ENCODE results near the gene GEN1. TPM values are rescaled to one million over a fixed set of nuclear protein-coding genes. Genes with fewer than 3 reads are reported as not detected.

Gene GEN1
- polyA plus RNA-seq, 1 donor from 2014 or later = 9.4 TPM

- no peak overlapping the region for H3K4me3 ChIP-seq (ENCODE audit: low read length)
- no peak overlapping the region for H3K27ac ChIP-seq (ENCODE audit: low read length)
- H3K4me2 ChIP-seq (ENCODE audit: low read length) = no peak overlapping the region
- no peaks in the 10 kb centered on the region for H3K9me3 ChIP-seq (ENCODE audit: low read length)
- H3K27me3 ChIP-seq (ENCODE audit: insufficient read depth, low read depth, low read length) = no peaks in the 10 kb centered on the region
- no peak overlapping the region for H3K9ac ChIP-seq (ENCODE audit: low read length)
- H3K79me2 ChIP-seq (replicated peaks; ENCODE audit: insufficient read depth, low read length) = no peaks in the 10 kb centered on the region
- no peaks in the 10 kb centered on the region for H3K9me2 ChIP-seq (ENCODE audit: insufficient read depth, low read length)
- H4K20me1 ChIP-seq (ENCODE audit: insufficient read depth) = no peaks in the 10 kb centered on the region
- no peak overlapping the region for H2AFZ ChIP-seq (ENCODE audit: low read depth, low read length)
- no peak for TF ChIP-seq SMC3 (conservative IDR thresholded peaks at IDR 0.05; ENCODE audit: poor library complexity)
- no peaks in the 10 kb centered on the region for H3F3A ChIP-seq (ENCODE audit: insufficient read depth, low read length, poor library complexity, severe bottlenecking)
- H3K36me3 ChIP-seq (ENCODE audit: insufficient read depth, low read length) = peaks cover 4% of the 10 kb centered on the region
These were observed 25.7 kb upstream of the GEN1 start for GRCh38 chr2:17728210-17728609.

GRCh38 chr2:17729880-17730279, 24.1 kb upstream of the GEN1 start:
- no peaks in the 10 kb centered on the region for H3K9me2 ChIP-seq (ENCODE audit: insufficient read depth, low read length)
- no peak overlapping the region for H3K27ac ChIP-seq (ENCODE audit: low read length)
- no peaks in the 10 kb centered on the region for H3F3A ChIP-seq (ENCODE audit: insufficient read depth, low read length, poor library complexity, severe bottlenecking)
- H3K36me3 ChIP-seq (ENCODE audit: insufficient read depth, low read length) = no peaks in the 10 kb centered on the region
- TF ChIP-seq MXI1 (conservative IDR thresholded peaks at IDR 0.05; ENCODE audit: poor library complexity, severe bottlenecking) = no peak
- no peak overlapping the region for H2AFZ ChIP-seq (ENCODE audit: low read depth, low read length)
- no peaks in the 10 kb centered on the region for H3K79me2 ChIP-seq (replicated peaks; ENCODE audit: insufficient read depth, low read length)
- no peak overlapping the region for H3K4me3 ChIP-seq (ENCODE audit: low read length)
- H3K9me3 ChIP-seq (ENCODE audit: low read length) = no peaks in the 10 kb centered on the region
- no peak overlapping the region for H3K9ac ChIP-seq (ENCODE audit: low read length)
- H3K27me3 ChIP-seq (ENCODE audit: insufficient read depth, low read depth, low read length) = no peaks in the 10 kb centered on the region
- H3K4me2 ChIP-seq (ENCODE audit: low read length) = no peak overlapping the region
- no peaks in the 10 kb centered on the region for H4K20me1 ChIP-seq (ENCODE audit: insufficient read depth)

GRCh38 chr2:17733599-17733998, 20.3 kb upstream of the GEN1 start:
- no peaks in the 10 kb centered on the region for H3K27me3 ChIP-seq (ENCODE audit: insufficient read depth, low read depth, low read length)
- no peak overlapping the region for H3K4me2 ChIP-seq (ENCODE audit: low read length)
- H3K9me2 ChIP-seq (ENCODE audit: insufficient read depth, low read length) = no peaks in the 10 kb centered on the region
- H3K79me2 ChIP-seq (replicated peaks; ENCODE audit: insufficient read depth, low read length) = no peaks in the 10 kb centered on the region
- H4K20me1 ChIP-seq (ENCODE audit: insufficient read depth) = no peaks in the 10 kb centered on the region
- H3K9me3 ChIP-seq (ENCODE audit: low read length) = no peaks in the 10 kb centered on the region
- no peak overlapping the region for H3K9ac ChIP-seq (ENCODE audit: low read length)
- TF ChIP-seq REST (IDR thresholded peaks at IDR 0.05; ENCODE audit: borderline replicate concordance) = no peak
- H2AFZ ChIP-seq (ENCODE audit: low read depth, low read length) = no peak overlapping the region
- H3K27ac ChIP-seq (ENCODE audit: low read length) = no peak overlapping the region
- no peak overlapping the region for H3K4me3 ChIP-seq (ENCODE audit: low read length)
- H3K36me3 ChIP-seq (ENCODE audit: insufficient read depth, low read length) = no peaks in the 10 kb centered on the region
- no peaks in the 10 kb centered on the region for H3F3A ChIP-seq (ENCODE audit: insufficient read depth, low read length, poor library complexity, severe bottlenecking)

- H3K79me2 ChIP-seq (replicated peaks; ENCODE audit: insufficient read depth, low read length) = no peaks in the 10 kb centered on the region
- no peaks in the 10 kb centered on the region for H3K36me3 ChIP-seq (ENCODE audit: insufficient read depth, low read length)
- H3K9me2 ChIP-seq (ENCODE audit: insufficient read depth, low read length) = no peaks in the 10 kb centered on the region
- TF ChIP-seq TAF1 (IDR thresholded peaks at IDR 0.05; ENCODE audit: low read depth) = no peak
- no peak for TF ChIP-seq EZH2 (IDR thresholded peaks at IDR 0.05; ENCODE audit: borderline replicate concordance, insufficient read depth, low read length, poor library complexity, severe bottlenecking)
- TF ChIP-seq CTCF (IDR thresholded peaks at IDR 0.05; ENCODE audit: poor library complexity, severe bottlenecking) = no peak
- TF ChIP-seq MXI1 (conservative IDR thresholded peaks at IDR 0.05; ENCODE audit: poor library complexity, severe bottlenecking) = no peak
- no peak for TF ChIP-seq EP300 (conservative IDR thresholded peaks at IDR 0.05; ENCODE audit: poor library complexity, severe bottlenecking)
- TF ChIP-seq SMC3 (conservative IDR thresholded peaks at IDR 0.05; ENCODE audit: poor library complexity) = no peak
- TF ChIP-seq POLR2AphosphoS5 (IDR thresholded peaks at IDR 0.05) = no peak
- no peaks in the 10 kb centered on the region for H3K9me3 ChIP-seq (ENCODE audit: low read length)
- H4K20me1 ChIP-seq (ENCODE audit: insufficient read depth) = no peaks in the 10 kb centered on the region
- H3F3A ChIP-seq (ENCODE audit: insufficient read depth, low read length, poor library complexity, severe bottlenecking) = no peaks in the 10 kb centered on the region
- no peak overlapping the region for H3K4me3 ChIP-seq (ENCODE audit: low read length)
- H3K4me2 ChIP-seq (ENCODE audit: low read length) = no peak overlapping the region
- H2AFZ ChIP-seq (ENCODE audit: low read depth, low read length) = no peak overlapping the region
- H3K27ac ChIP-seq (ENCODE audit: low read length) = no peak overlapping the region
- no peak overlapping the region for H3K9ac ChIP-seq (ENCODE audit: low read length)
- no peaks in the 10 kb centered on the region for H3K27me3 ChIP-seq (ENCODE audit: insufficient read depth, low read depth, low read length)
These were observed 18.1 kb upstream of the GEN1 start for GRCh38 chr2:17735864-17736263.

Data from neural cell (in vitro differentiated cells).